K562 (cell line): ENCODE measurements around the gene TBXA2R. TPM values are rescaled to one million over a fixed set of nuclear protein-coding genes. Genes with fewer than 3 reads are reported as not detected.

Experiments used
- ATAC-seq: fragments of 200-7000 bp; cut with Tn5 transposase; 3 replicates; pipeline ENCODE4 v1.9.1; 2020; ENCODE audit warnings: moderate library complexity
- BruUV-seq: library from RNA; stranded (reverse); fragments of 400-500 nt; replicated peaks from 2 replicates; lab custom pipeline; 2021; lab: Mats Ljungman, UMichigan
- CTCF ChIA-PET: fragments of 300-600 bp; formaldehyde crosslinking; extraction: SDS; loops from one replicate; lab custom pipeline; 2021; ENCODE audit warnings: low intra/inter-chr PET ratio; lab: Yijun Ruan, JAX
- POLR2A ChIA-PET: fragments of 300-600, 350-650 bp; sonication (Branson Sonifier 250); formaldehyde crosslinking; extraction: SDS; loops from one replicate; lab custom pipeline; 2021; ENCODE audit warnings: antibody characterized with exemption, inconsistent platforms; lab: Yijun Ruan, JAX
- DNase-seq, 4 experiments: peaks; one replicate each; pipeline versions ENCODE4 v3.0.0 to v3.0.0-alpha.2; 2011 to 2018; ENCODE audit warnings: low spot score in 3 of 4, mixed read lengths in 3 of 4; ENCODE audit errors: extremely low read depth in 1 of 4
- FAIRE-seq: peaks from 2 replicates; lab custom pipeline; 2011; peaks lifted over from hg19 to GRCh38; lab: Jason Lieb, UNC
- H2AFZ ChIP-seq: 2 replicates; pipeline ENCODE4 v1.6.0; 2011; ENCODE audit warnings: low read depth, low read length, control low read depth, inconsistent platforms
- H3K27ac ChIP-seq: fragments of 200-600 bp; 3 replicates; pipeline ENCODE4 v1.8.0; 2011; ENCODE audit warnings: low read depth, mild to moderate bottlenecking, control low read depth, inconsistent platforms, low read length, moderate library complexity, mixed read lengths; ENCODE audit errors: extremely low read depth
- H3K27me3 ChIP-seq, 2 experiments: fragments of 300-600 bp in 1 of 2; 2 replicates in 1 of 2; 3 replicates in 1 of 2; pipeline versions ENCODE4 v1.6.0 to v1.8.0; 2011; ENCODE audit warnings: inconsistent platforms in 2 of 2, low read length in 2 of 2, mild to moderate bottlenecking in 1 of 2, mixed read lengths in 1 of 2, moderate library complexity in 1 of 2; ENCODE audit not compliant: control insufficient read depth in 2 of 2, insufficient read depth in 2 of 2
- H3K36me3 ChIP-seq: fragments of 300-600 bp; 3 replicates; pipeline ENCODE4 v1.8.0; 2011; ENCODE audit warnings: mild to moderate bottlenecking, low read length, inconsistent platforms; ENCODE audit not compliant: control insufficient read depth, insufficient read depth
- H3K4me1 ChIP-seq, 2 experiments: fragments of 200-600 bp in 1 of 2; replicated peaks in 1 of 2; 2 replicates in 1 of 2; 3 replicates in 1 of 2; pipeline versions ENCODE4 v1.5.1 to v1.8.0; 2011; ENCODE audit warnings: inconsistent platforms in 2 of 2, low read length in 2 of 2, mild to moderate bottlenecking in 1 of 2, mixed read lengths in 1 of 2, moderate library complexity in 1 of 2; ENCODE audit not compliant: control insufficient read depth in 2 of 2, insufficient read depth in 2 of 2
- H3K4me2 ChIP-seq: 2 replicates; pipeline ENCODE4 v1.6.1; 2011; ENCODE audit warnings: low read length, control low read depth, inconsistent platforms, mixed read lengths; ENCODE audit not compliant: insufficient read depth
- H3K4me3 ChIP-seq: fragments of 200-600 bp; sonication (generic), shearing (Covaris generic); 2 replicates; pipeline ENCODE4 v1.5.1; 2016; ENCODE audit warnings: control low read depth, inconsistent platforms
- H3K79me2 ChIP-seq: fragments of 200-600 bp; 3 replicates; pipeline ENCODE4 v1.8.0; 2011; ENCODE audit warnings: low read length, inconsistent platforms; ENCODE audit not compliant: control insufficient read depth, insufficient read depth
- H3K9ac ChIP-seq, 2 experiments: 2 replicates each; pipeline versions ENCODE4 v1.6.0 to v1.6.1; 2011; ENCODE audit warnings: low read depth in 2 of 2, low read length in 2 of 2, control low read depth in 1 of 2, inconsistent platforms in 1 of 2, mild to moderate bottlenecking in 1 of 2, mixed read lengths in 1 of 2; ENCODE audit not compliant: insufficient read depth in 1 of 2
- H3K9me1 ChIP-seq: one replicate; pipeline ENCODE4 v1.6.0; 2011; ENCODE audit warnings: inconsistent platforms, mild to moderate bottlenecking, low read length, moderate library complexity; ENCODE audit not compliant: control insufficient read depth, insufficient read depth
- H3K9me3 ChIP-seq: replicated peaks from 2 replicates; pipeline ENCODE4 v1.5.1; 2011; ENCODE audit warnings: low read depth, low read length, inconsistent platforms; ENCODE audit not compliant: control insufficient read depth, insufficient read depth
- H4K20me1 ChIP-seq: replicated peaks from 2 replicates; pipeline ENCODE4 v1.6.1; 2011; ENCODE audit warnings: low read length, inconsistent platforms, mixed read lengths; ENCODE audit not compliant: control insufficient read depth, insufficient read depth
- ASH1L ChIP-seq: fragments of 450-650 bp; IDR thresholded peaks from 2 replicates; pipeline ENCODE4 v1.6.1; 2018; ENCODE audit warnings: borderline replicate concordance, mild to moderate bottlenecking, low read depth; ENCODE audit not compliant: partially characterized antibody
- BDP1 ChIP-seq: IDR thresholded peaks from 3 replicates; pipeline ENCODE4 v1.6.1; 2011; ENCODE audit not compliant: insufficient read length, insufficient read depth
- CTCF ChIP-seq, 3 experiments: IDR thresholded peaks in 2 of 3; conservative IDR thresholded peaks in 1 of 3; 2 replicates each; pipeline ENCODE4 v1.5.1; 2011 to 2012; ENCODE audit warnings: low read length in 3 of 3, mild to moderate bottlenecking in 3 of 3, control low read depth in 2 of 3, improper control_type of control experiment in 1 of 3, inconsistent platforms in 1 of 3, low read depth in 1 of 3, mixed read lengths in 1 of 3, moderate library complexity in 1 of 3; ENCODE audit not compliant: insufficient read depth in 2 of 3
- KLF6 ChIP-seq: fragments of 250-450 bp; sonication (Bioruptor Pico); IDR thresholded peaks from 2 replicates; pipeline ENCODE4 v1.4.0; 2020; ENCODE audit warnings: mild to moderate bottlenecking, moderate library complexity, borderline replicate concordance
- NR1H2 ChIP-seq: sonication (generic); formaldehyde crosslinking; IDR thresholded peaks from 2 replicates; pipeline ENCODE4 v1.4.0; 2020; ENCODE audit warnings: mild to moderate bottlenecking, missing genetic modification reagents
- POU5F1 ChIP-seq: fragments of 150-350 bp; IDR thresholded peaks from 2 replicates; pipeline ENCODE4 v1.6.1; 2014; ENCODE audit warnings: borderline replicate concordance, low read length, low read depth, mild to moderate bottlenecking; ENCODE audit not compliant: partially characterized antibody
- RAD21 ChIP-seq, 2 experiments: fragments of 250-450 bp in 1 of 2; fragments of 450-650 bp in 1 of 2; sonication (Bioruptor Pico) in 1 of 2; formaldehyde crosslinking in 1 of 2; IDR thresholded peaks in 1 of 2; conservative IDR thresholded peaks in 1 of 2; 2 replicates each; pipeline versions ENCODE4 v1.4.0 to v1.8.0; 2020 to 2022; ENCODE audit warnings: mild to moderate bottlenecking in 2 of 2, moderate library complexity in 1 of 2
- RFX7 ChIP-seq: fragments of 250-450 bp; sonication (Bioruptor Pico); IDR thresholded peaks from 2 replicates; pipeline ENCODE4 v1.5.1; 2021; ENCODE audit warnings: mild to moderate bottlenecking
- SMC3 ChIP-seq: conservative IDR thresholded peaks from 2 replicates; pipeline ENCODE4 v1.6.1; 2011; ENCODE audit warnings: low read depth, low read length, improper control_type of control experiment; ENCODE audit not compliant: insufficient read depth
- SP1 ChIP-seq: sonication (generic); formaldehyde crosslinking; IDR thresholded peaks from 2 replicates; pipeline ENCODE4 v1.8.1; 2022; ENCODE audit warnings: mild to moderate bottlenecking, missing genetic modification reagents
- STAG1 ChIP-seq: sonication (generic); formaldehyde crosslinking; IDR thresholded peaks from 2 replicates; pipeline ENCODE4 v1.5.0; 2020; ENCODE audit warnings: missing genetic modification reagents, borderline replicate concordance
- THRB ChIP-seq: fragments of 450-650 bp; formaldehyde crosslinking; conservative IDR thresholded peaks from 2 replicates; pipeline ENCODE4 v1.4.0; 2022; ENCODE audit warnings: mild to moderate bottlenecking, missing genetic modification characterization
- XRCC5 ChIP-seq: fragments of 200-400 bp; formaldehyde crosslinking; IDR thresholded peaks from 2 replicates; pipeline ENCODE4 v1.6.1; 2017; ENCODE audit warnings: low read depth, mild to moderate bottlenecking, low read length
- ZKSCAN3 ChIP-seq: fragments of 250-450 bp; sonication (Bioruptor Pico); IDR thresholded peaks from 2 replicates; pipeline ENCODE4 v1.4.0; 2020
- ZNF146 ChIP-seq: IDR thresholded peaks from one replicate; pipeline ENCODE4 v1.6.1; 2018; ENCODE audit warnings: missing compliant biosample characterization; ENCODE audit not compliant: unreplicated experiment
- ZNF589 ChIP-seq: fragments of 200-800 bp; sonication (Bioruptor generic); IDR thresholded peaks from 2 replicates; pipeline ENCODE4 v1.6.1; 2016; ENCODE audit warnings: low read depth, missing genetic modification characterization, missing compliant biosample characterization
- ZSCAN29 ChIP-seq: fragments of 450-650 bp; IDR thresholded peaks from 2 replicates; pipeline ENCODE4 v1.6.1; 2017
- WGBS: fragments of 100-300 bp; shearing (Covaris generic); methylation state at CpG from one replicate; pipeline ENCODE4 v1.1.6; 2016; ENCODE audit warnings: low coverage, mixed read lengths; ENCODE audit not compliant: insufficient coverage; ENCODE audit errors: missing lambda C conversion rate; 5-methylcytosine and 5-hydroxymethylcytosine counted together
- in situ Hi-C: fragments of 300-500 bp; cut with MboI; formaldehyde crosslinking; loops from 4 replicates; pipeline ENCODE4 v1.15.0; 2018; ENCODE audit warnings: inconsistent platforms, mixed read lengths
- intact Hi-C: fragments of 100-400 bp; cut with micrococcal nuclease; formaldehyde crosslinking; loops from 2 replicates; pipeline ENCODE4 v1.14.2; 2022
- polyA plus RNA-seq, 8 experiments: library from polyadenylated mRNA; depleted of rRNA in 4 of 8; stranded (reverse) in 5 of 8; unstranded in 3 of 8; fragments of >200 nt; fragmentation: Nextera tagmentation in 2 of 8; fragmentation: Illumina TruSeq in 1 of 8; extraction: Ambion mirVana in 2 of 8; extraction: Trizol in 1 of 8; gene quantifications; 2 replicates each; pipeline versions ENCODE4 v1.2.1 to v1.2.3, GENCODE V29; 2011 to 2014; ENCODE audit warnings: inconsistent platforms in 1 of 8, missing spikeins in 1 of 8
- total RNA-seq, 7 experiments: library from RNA; depleted of rRNA in 6 of 7; stranded (reverse); fragments of >200 nt in 6 of 7; fragmentation: Illumina TruSeq in 2 of 7; extraction: Trizol in 2 of 7; gene quantifications; 2 replicates each; pipeline versions ENCODE4 v1.2.1 to v1.2.3, GENCODE V29; 2011 to 2021; ENCODE audit warnings: low replicate concordance in 1 of 7

Gene TBXA2R
- total and polyA plus RNA-seq, 9 of the 15 experiments (the other 6 are each of a cell fraction or from before 2014, with no cell fraction given): 1.5 to 24.0 (median 2.8) TPM

- ChIA-PET CTCF (interaction anchor here (0.5 to 0.6 kb wide), 2 partner anchors 164 to 326 kb away, joined by 3 read pairs; no protein-coding TSS in a partner anchor), POLR2A (interaction anchor here (0.6 to 1.1 kb wide), 3 partner anchors 10 to 56 kb away, joined by 3 read pairs; no protein-coding TSS in a partner anchor)
- Histone ChIP-seq H2AFZ (no peak overlapping the region), H3K4me3 (no peak overlapping the region), H3K79me2 (no peaks in the 10 kb centered on the region), H4K20me1 (no peaks in the 10 kb centered on the region), H3K9me1 (no peaks in the 10 kb centered on the region), H3K4me1 (peaks cover 0 to 48% of the 10 kb centered on the region in 2 experiments; a peak in 2 of 5 replicates), H3K9ac (no peak overlapping the region), H3K9me3 (no peaks in the 10 kb centered on the region), H3K27ac (no peak overlapping the region), H3K36me3 (peaks cover 58% of the 10 kb centered on the region; the same call in 2 of the 3 replicates), H3K4me2 (no peak overlapping the region), H3K27me3 (no peaks in the 10 kb centered on the region)
- in situ Hi-C loops: no loop called here
- DNase-seq: peak in 3 of 4 experiments; percentile 32 to 46 (median 33)
- no TSS peak for BruUV-seq
- peak; percentile 59; the same call in 2 of the 3 replicates for ATAC-seq
- 95% methylated on average over 20 of the region's 20 CpGs for WGBS
- intact Hi-C loops: no loop called here
- no peak for FAIRE-seq
- TF ChIP-seq CTCF (IDR thresholded peaks at IDR 0.05 in 2 of 3, conservative IDR thresholded peaks at IDR 0.05 in 1 of 3; ENCODE audit: insufficient read depth in 2 of 3, low read depth in 1 of 3, low read length in 3 of 3): peak; percentile 37 to 54 (median 50); a peak in 5 of 6 replicates
- no peak for TF ChIP-seq ZSCAN29
- TF ChIP-seq SMC3: 0 out of 2 replicates have a peak, but pooled peaks have one; percentile 19
- no peak for TF ChIP-seq ZNF589
- TF ChIP-seq RFX7 (CRISPR knock-in tag): no peak
- TF ChIP-seq NR1H2 (CRISPR knock-in tag): no peak
- TF ChIP-seq POU5F1: no peak
- no peak for TF ChIP-seq KLF6 (CRISPR knock-in tag)
- TF ChIP-seq STAG1 (CRISPR knock-in tag): peak; percentile 35; the same call in 1 of the 2 replicates
- no peak for TF ChIP-seq ZNF146 (CRISPR knock-in tag)
- no peak for TF ChIP-seq ASH1L
- no peak for TF ChIP-seq XRCC5
- TF ChIP-seq ZKSCAN3 (CRISPR knock-in tag): no peak
- TF ChIP-seq SP1 (CRISPR knock-in tag): no peak
- TF ChIP-seq RAD21 (CRISPR knock-in tag; conservative IDR thresholded peaks at IDR 0.05 in 1 of 2, IDR thresholded peaks at IDR 0.05 in 1 of 2): peak in 1 of 2 experiments; percentile 35; a peak in 2 of 4 replicates
- no peak for TF ChIP-seq THRB (CRISPR knock-in tag)
- no peak for TF ChIP-seq BDP1
Observed at GRCh38 chr19:3653865-3654513, 47.3 kb upstream of the TBXA2R start.
